Measurements from ENCODE around the gene SERPINA12. TPM values are rescaled to one million over a fixed set of nuclear protein-coding genes. Genes with fewer than 3 reads are reported as not detected.

Gene SERPINA12
- total and polyA plus RNA-seq, 10 of the 15 experiments (the other 5 are each of a cell fraction or from before 2014, with no cell fraction given), result not detected

DNA sequence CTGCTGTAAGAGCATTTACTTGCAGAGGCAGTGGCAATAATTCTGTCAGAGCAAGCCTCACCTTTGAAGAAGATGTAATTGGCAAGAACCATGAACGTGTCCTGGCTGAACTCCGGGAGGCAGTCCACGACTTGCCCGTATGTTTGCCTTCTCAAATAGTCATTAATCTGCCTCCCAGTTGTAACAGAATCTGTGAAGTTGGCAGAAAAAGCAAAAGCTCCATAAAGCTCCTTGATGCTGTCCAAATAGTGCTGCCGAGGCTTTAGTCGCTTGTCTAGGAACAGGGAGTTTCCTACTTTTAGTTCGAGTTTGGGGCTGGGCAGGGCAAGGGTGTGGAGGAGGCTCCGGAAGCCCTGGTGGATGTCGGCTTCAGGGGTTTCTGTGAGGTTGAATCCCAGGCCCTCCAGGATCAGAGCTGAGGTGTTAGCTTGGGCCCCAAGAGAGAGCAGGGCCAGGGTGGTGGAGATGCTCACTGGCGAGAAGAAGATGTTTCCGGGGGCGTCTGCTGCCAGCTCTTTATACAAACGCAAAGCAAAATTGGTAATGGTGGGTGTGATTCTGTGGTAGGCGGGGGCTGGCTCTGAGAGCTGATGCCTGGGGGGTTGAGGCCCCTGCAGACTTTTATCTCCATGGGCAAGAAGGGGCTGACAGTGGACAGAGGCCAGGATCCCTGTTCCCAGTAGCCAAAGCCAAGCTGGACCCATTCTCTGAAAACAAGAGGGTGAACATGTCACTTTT is 61.0 kb downstream of the SERPINA12 start:
- no TSS peak for BruUV-seq (replicated peaks)
- Histone ChIP-seq H3K4me2 (ENCODE audit: control insufficient read depth, insufficient read depth) (no peak overlapping the region), H3K79me2 (ENCODE audit: control insufficient read depth, insufficient read depth, low read length) (no peaks in the 10 kb centered on the region), H3K9ac (ENCODE audit: control insufficient read depth, insufficient read depth, low read length) (no peak overlapping the region), H3K27ac (ENCODE audit: control insufficient read depth, insufficient read depth) (no peak overlapping the region), H2AFZ (ENCODE audit: control insufficient read depth, low read depth, low read length) (no peak overlapping the region), H3K9me3 (replicated peaks; ENCODE audit: control insufficient read depth, insufficient read depth, low read length) (no peaks in the 10 kb centered on the region; the same call in 2 of the 3 replicates), H3K4me1 (ENCODE audit: control insufficient read depth, insufficient read depth, low read length) (no peaks in the 10 kb centered on the region), H3K36me3 (ENCODE audit: control insufficient read depth in 2 of 2, insufficient read depth in 2 of 2, low read length in 1 of 2) (no peaks in the 10 kb centered on the region), H3K27me3 (replicated peaks in 1 of 2; ENCODE audit: control insufficient read depth in 2 of 2, insufficient read depth in 2 of 2, low read length in 1 of 2) (peaks cover 0 to 1% of the 10 kb centered on the region in 2 experiments; a peak in 2 of 4 replicates), H3K4me3 (no peak overlapping the region), H4K20me1 (ENCODE audit: control insufficient read depth, insufficient read depth) (no peaks in the 10 kb centered on the region)
- in situ Hi-C loops (cut with MboI), result no loop called here
- ChIA-PET POLR2A (no interaction called here), SMC1A (ENCODE audit: uncharacterized antibody, unreplicated experiment) (interaction anchor here (1.4 kb wide), 1 partner anchor 38 kb away, joined by 3 read pairs; no protein-coding TSS in a partner anchor), CTCF (interaction anchor here (1.1 kb wide), 2 partner anchors 14 to 36 kb away, joined by 3 read pairs; no protein-coding TSS in a partner anchor), RAD21 (ENCODE audit: unreplicated experiment) (no interaction called here)
- DNase-seq (ENCODE audit: low read depth, low spot score) (no peak), FAIRE-seq (no peak), ATAC-seq (no peak)
- intact Hi-C loops (cut with micrococcal nuclease; ENCODE audit: unreplicated experiment), result no loop called here
- WGBS (ENCODE audit: insufficient coverage, insufficient replicate concordance, low lambda C conversion rate, missing lambda C conversion rate), result 47% methylated on average over 14 of the region's 14 CpGs
- TF ChIP-seq SMAD1 (IDR thresholded peaks at IDR 0.05; ENCODE audit: low read depth, partially characterized antibody) (no peak), ZNF687 (IDR thresholded peaks at IDR 0.05) (no peak), SPI1 (IDR thresholded peaks at IDR 0.05; ENCODE audit: borderline replicate concordance, insufficient read depth, low read depth, low read length) (no peak), CHD4 (IDR thresholded peaks at IDR 0.05) (no peak), KAT2A (conservative IDR thresholded peaks at IDR 0.05; ENCODE audit: control insufficient read depth, low read depth, low read length) (no peak), IRF5 (IDR thresholded peaks at IDR 0.05; ENCODE audit: borderline replicate concordance) (no peak), E4F1 (IDR thresholded peaks at IDR 0.05; ENCODE audit: borderline replicate concordance, partially characterized antibody) (no peak), NFIC (IDR thresholded peaks at IDR 0.05; ENCODE audit: low read depth, low read length) (no peak), SMAD5 (IDR thresholded peaks at IDR 0.05; ENCODE audit: low read depth) (no peak)
- TF ChIP-seq, protein P1, sequence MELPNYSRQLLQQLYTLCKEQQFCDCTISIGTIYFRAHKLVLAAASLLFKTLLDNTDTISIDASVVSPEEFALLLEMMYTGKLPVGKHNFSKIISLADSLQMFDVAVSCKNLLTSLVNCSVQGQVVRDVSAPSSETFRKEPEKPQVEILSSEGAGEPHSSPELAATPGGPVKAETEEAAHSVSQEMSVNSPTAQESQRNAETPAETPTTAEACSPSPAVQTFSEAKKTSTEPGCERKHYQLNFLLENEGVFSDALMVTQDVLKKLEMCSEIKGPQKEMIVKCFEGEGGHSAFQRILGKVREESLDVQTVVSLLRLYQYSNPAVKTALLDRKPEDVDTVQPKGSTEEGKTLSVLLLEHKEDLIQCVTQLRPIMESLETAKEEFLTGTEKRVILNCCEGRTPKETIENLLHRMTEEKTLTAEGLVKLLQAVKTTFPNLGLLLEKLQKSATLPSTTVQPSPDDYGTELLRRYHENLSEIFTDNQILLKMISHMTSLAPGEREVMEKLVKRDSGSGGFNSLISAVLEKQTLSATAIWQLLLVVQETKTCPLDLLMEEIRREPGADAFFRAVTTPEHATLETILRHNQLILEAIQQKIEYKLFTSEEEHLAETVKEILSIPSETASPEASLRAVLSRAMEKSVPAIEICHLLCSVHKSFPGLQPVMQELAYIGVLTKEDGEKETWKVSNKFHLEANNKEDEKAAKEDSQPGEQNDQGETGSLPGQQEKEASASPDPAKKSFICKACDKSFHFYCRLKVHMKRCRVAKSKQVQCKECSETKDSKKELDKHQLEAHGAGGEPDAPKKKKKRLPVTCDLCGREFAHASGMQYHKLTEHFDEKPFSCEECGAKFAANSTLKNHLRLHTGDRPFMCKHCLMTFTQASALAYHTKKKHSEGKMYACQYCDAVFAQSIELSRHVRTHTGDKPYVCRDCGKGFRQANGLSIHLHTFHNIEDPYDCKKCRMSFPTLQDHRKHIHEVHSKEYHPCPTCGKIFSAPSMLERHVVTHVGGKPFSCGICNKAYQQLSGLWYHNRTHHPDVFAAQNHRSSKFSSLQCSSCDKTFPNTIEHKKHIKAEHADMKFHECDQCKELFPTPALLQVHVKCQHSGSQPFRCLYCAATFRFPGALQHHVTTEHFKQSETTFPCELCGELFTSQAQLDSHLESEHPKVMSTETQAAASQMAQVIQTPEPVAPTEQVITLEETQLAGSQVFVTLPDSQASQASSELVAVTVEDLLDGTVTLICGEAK (IDR thresholded peaks at IDR 0.05; ENCODE audit: borderline replicate concordance), result no peak

Measured in GM12878 (cell line).